Gastroesophageal sphincter (tissue), 4 donors: ENCODE results near the gene BDH1. TPM values are rescaled to one million over a fixed set of nuclear protein-coding genes. Genes with fewer than 3 reads are reported as not detected.

Experiments used
- ATAC-seq: fragments of 150-250 bp; one replicate; pipeline ENCODE4 v1.9.1; 2016; ENCODE audit warnings: mild to moderate bottlenecking, moderate library complexity
- H3K27ac ChIP-seq, 4 donors: fragments of 200-600 bp; sonication (generic) in 3 of 4; 1 replicate in 3 of 4; 2 replicates in 1 of 4; pipeline ENCODE4 v1.5.1; 2016 to 2019
- H3K27me3 ChIP-seq: fragments of 200-600 bp; sonication (generic); one replicate; pipeline ENCODE4 v1.5.1; 2019
- H3K36me3 ChIP-seq, 2 donors: fragments of 200-600 bp; sonication (generic); one replicate each; pipeline ENCODE4 v1.5.1; 2019; ENCODE audit warnings: control low read depth in 1 of 2
- H3K4me1 ChIP-seq, 3 donors: fragments of 200-600 bp; sonication (generic); 1 replicate in 2 of 3; 2 replicates in 1 of 3; pipeline ENCODE4 v1.5.1; 2016 to 2019; ENCODE audit warnings: control low read depth in 2 of 3
- H3K4me3 ChIP-seq, 2 donors: fragments of 200-600 bp; sonication (generic); one replicate each; pipeline ENCODE4 v1.5.1; 2019; ENCODE audit warnings: mild to moderate bottlenecking in 1 of 2, moderate library complexity in 1 of 2
- H3K9me3 ChIP-seq, 3 donors: fragments of 200-600 bp; sonication (generic); one replicate each; pipeline ENCODE4 v1.5.1; 2017 to 2019; ENCODE audit warnings: control low read depth in 2 of 3
- EP300 ChIP-seq: sonication (generic); formaldehyde crosslinking; IDR thresholded peaks from one replicate; pipeline ENCODE4 v1.6.1; 2017; ENCODE audit warnings: antibody characterized with exemption, mild to moderate bottlenecking
- POLR2A ChIP-seq, 2 donors: fragments of 450-650 bp; IDR thresholded peaks; one replicate each; pipeline ENCODE4 v1.6.1; 2017; ENCODE audit warnings: antibody characterized with exemption in 2 of 2, mild to moderate bottlenecking in 2 of 2, moderate library complexity in 1 of 2
- POLR2AphosphoS5 ChIP-seq: sonication (generic); formaldehyde crosslinking; IDR thresholded peaks from one replicate; pipeline ENCODE4 v1.6.1; 2017; ENCODE audit warnings: antibody characterized with exemption
- WGBS, 2 donors: methylation state at CpG; one replicate each; pipeline ENCODE4 v1.1.5; 2018; ENCODE audit warnings: low coverage in 1 of 2; 5-methylcytosine and 5-hydroxymethylcytosine counted together
- total RNA-seq, 4 donors: library from RNA; depleted of rRNA; stranded (reverse); fragments of >200 nt; gene quantifications; one replicate each; pipeline ENCODE4 v1.1.0, GENCODE V29; 2016
- TF ChIP-seq, protein P1 (sequence below), 4 experiments: fragments of 200-600 bp in 2 of 4; fragments of 450-650 bp in 2 of 4; sonication (generic) in 1 of 4; IDR thresholded peaks; one replicate each; pipeline ENCODE4 v1.5.1; 2017 to 2019; ENCODE audit warnings: antibody characterized with exemption in 4 of 4, mild to moderate bottlenecking in 2 of 4, moderate library complexity in 2 of 4

Gene BDH1
- total RNA-seq, 4 donors from 2014 or later = 8.6 to 16.2 (median 12.3) TPM

DNA sequence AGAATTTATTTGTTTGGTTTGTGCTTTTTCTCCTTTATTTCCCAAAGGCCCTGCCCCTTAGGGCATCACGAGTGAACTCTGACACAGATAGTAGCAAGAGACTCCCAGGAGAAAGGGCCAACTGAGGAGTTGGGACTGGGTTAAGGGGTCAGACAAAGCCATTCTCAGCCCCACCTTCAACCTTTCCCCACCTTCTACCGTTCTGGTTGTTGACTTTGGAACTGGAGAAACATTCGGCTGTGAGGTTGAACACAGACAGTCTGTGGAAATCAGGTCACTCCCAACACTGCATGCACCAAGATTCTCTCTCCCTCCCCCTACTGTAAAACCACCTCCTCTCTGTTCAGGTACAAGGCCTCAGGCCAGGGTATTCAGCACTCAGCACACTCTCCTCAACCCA, 3.9 kb upstream of the BDH1 start:
- WGBS, 2 donors = 52 to 70% methylated on average over 2 to 3 of the region's 3 CpGs
- TF ChIP-seq EP300 = no peak
- Histone ChIP-seq H3K9me3 (peaks cover 0 to 3% (median 0%) of the 10 kb centered on the region in 3 donors), H3K27ac (no peak overlapping the region), H3K36me3 (no peaks in the 10 kb centered on the region), H3K4me3 (no peak overlapping the region), H3K27me3 (peaks cover 36% of the 10 kb centered on the region), H3K4me1 (peaks cover 0 to 14% (median 7%) of the 10 kb centered on the region in 3 donors)
- ATAC-seq = no peak

DNA sequence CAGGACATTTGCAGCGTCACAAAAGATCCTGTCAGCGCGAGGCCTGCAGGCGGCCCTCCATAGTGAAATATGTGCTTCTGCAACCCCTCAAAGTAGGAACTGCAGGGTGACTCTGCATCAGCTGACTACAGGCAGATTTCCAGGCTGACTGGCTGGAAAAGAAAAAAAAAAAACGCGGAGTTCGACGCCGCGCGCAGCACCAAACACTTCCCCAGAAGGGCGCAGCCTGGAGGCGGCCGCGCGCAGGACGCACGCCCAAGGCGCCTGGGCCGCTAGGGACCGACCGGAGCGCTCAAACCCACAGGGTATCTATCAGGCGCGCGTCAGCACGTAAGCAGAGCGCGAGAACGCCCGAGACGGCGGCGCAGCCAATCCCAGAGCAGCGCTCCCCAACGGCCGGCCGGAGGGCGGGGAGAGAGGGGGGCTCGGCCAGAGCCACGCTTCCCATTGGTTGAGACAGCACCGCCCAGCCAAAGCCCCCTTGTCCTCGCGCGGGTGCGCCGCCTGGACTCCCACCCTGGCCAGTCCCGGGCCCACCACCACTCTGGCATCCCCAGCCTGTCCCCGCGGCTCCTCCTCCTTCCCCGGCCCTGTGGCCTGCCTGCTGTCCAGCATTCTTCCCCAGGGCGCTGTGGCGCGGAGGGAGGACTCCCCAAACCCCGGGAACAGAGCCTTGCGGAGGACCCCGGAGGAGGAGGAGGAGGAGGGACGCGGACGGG, 1.0 kb downstream of the BDH1 start:
- peak; percentile 99 for ATAC-seq
- Histone ChIP-seq H3K27me3 (peaks cover 25% of the 10 kb centered on the region), H3K4me1 (peaks cover 0 to 36% (median 18%) of the 10 kb centered on the region in 3 donors), H3K27ac (peak overlapping the region; percentile 91 to 98 (median 91)), H3K36me3 (no peaks in the 10 kb centered on the region), H3K4me3 (peak overlapping the region; percentile 81 to 87), H3K9me3 (no peaks in the 10 kb centered on the region)
- 0% methylated on average over 3 of the region's 60 CpGs; no CpG with 5 or more reads in 1 of the 2 donors for WGBS, 2 donors
- TF ChIP-seq, protein P1, sequence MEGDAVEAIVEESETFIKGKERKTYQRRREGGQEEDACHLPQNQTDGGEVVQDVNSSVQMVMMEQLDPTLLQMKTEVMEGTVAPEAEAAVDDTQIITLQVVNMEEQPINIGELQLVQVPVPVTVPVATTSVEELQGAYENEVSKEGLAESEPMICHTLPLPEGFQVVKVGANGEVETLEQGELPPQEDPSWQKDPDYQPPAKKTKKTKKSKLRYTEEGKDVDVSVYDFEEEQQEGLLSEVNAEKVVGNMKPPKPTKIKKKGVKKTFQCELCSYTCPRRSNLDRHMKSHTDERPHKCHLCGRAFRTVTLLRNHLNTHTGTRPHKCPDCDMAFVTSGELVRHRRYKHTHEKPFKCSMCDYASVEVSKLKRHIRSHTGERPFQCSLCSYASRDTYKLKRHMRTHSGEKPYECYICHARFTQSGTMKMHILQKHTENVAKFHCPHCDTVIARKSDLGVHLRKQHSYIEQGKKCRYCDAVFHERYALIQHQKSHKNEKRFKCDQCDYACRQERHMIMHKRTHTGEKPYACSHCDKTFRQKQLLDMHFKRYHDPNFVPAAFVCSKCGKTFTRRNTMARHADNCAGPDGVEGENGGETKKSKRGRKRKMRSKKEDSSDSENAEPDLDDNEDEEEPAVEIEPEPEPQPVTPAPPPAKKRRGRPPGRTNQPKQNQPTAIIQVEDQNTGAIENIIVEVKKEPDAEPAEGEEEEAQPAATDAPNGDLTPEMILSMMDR (IDR thresholded peaks at IDR 0.05) = peak in 3 of 4 experiments; percentile 38 to 61 (median 54)
- TF ChIP-seq EP300 = no peak
- TF ChIP-seq POLR2AphosphoS5 = peak; percentile 54
- peak; percentile 68 to 74 for TF ChIP-seq POLR2A (IDR thresholded peaks at IDR 0.05)

DNA sequence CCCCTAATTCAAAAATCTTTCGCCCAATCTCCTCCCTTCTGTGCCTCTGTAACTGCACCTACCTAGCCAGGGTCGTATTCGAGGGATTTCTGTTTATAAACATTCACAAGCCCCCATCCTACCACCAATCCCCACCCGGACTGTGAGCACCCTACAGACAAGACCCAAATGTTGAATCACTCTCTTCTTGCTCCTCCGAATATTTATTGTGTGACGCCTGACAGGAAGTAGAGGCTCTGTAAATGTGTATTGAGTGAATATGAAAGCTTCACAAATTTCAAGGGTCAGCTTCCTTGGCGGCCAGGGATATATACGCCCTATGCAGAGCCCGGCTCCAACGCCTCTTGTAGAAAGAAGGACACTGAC, 1.6 kb downstream of the BDH1 start:
- H3K36me3 ChIP-seq = no peaks in the 10 kb centered on the region
- ATAC-seq = no peak
- peak overlapping the region; percentile 91 to 98 (median 91) for H3K27ac ChIP-seq

DNA sequence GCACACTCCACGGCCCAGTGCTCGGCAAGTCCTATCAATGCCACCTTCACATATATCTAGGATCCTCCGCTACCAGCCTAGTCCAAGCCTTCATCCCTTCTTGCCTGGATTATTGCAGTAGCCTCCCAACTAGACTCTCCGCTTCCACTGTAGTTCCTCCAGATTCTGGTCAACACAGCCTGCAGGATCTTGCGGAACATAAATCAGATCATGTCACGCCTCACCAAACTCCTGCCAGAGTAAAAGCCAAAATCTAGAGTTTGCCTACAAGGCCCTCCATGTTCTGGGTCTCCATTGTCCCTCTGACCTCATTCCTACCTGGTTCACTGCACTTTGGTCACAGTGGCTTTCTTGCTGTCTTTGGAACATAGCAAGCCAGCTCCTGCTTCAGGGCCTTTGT, 3.6 kb downstream of the BDH1 start:
- no peaks in the 10 kb centered on the region for H3K36me3 ChIP-seq
- peaks cover 11% of the 10 kb centered on the region for H3K27me3 ChIP-seq
- 95 to 100% methylated on average over 5 to 6 of the region's 6 CpGs for WGBS, 2 donors
- H3K4me3 ChIP-seq = no peak overlapping the region
- H3K9me3 ChIP-seq = no peaks in the 10 kb centered on the region
- TF ChIP-seq POLR2AphosphoS5 (no peak), EP300 (no peak), POLR2A (IDR thresholded peaks at IDR 0.05) (no peak)
- TF ChIP-seq, protein P1 (IDR thresholded peaks at IDR 0.05) = no peak
- H3K4me1 ChIP-seq = peaks cover 0 to 61% (median 22%) of the 10 kb centered on the region in 3 donors
- no peak for ATAC-seq
- no peak overlapping the region for H3K27ac ChIP-seq

More for the DNA sequence above, 1.6 kb downstream of the BDH1 start:
- no peak for TF ChIP-seq POLR2A (IDR thresholded peaks at IDR 0.05)
- TF ChIP-seq, protein P1 (IDR thresholded peaks at IDR 0.05) = no peak
- no peak for TF ChIP-seq POLR2AphosphoS5
- TF ChIP-seq EP300 = no peak
- 10 to 24% methylated on average over 4 to 10 of the region's 10 CpGs for WGBS, 2 donors
- Histone ChIP-seq H3K4me3 (peak overlapping the region; percentile 81 to 87), H3K4me1 (peaks cover 0 to 41% (median 21%) of the 10 kb centered on the region in 3 donors), H3K9me3 (no peaks in the 10 kb centered on the region), H3K27me3 (peaks cover 25% of the 10 kb centered on the region)

DNA sequence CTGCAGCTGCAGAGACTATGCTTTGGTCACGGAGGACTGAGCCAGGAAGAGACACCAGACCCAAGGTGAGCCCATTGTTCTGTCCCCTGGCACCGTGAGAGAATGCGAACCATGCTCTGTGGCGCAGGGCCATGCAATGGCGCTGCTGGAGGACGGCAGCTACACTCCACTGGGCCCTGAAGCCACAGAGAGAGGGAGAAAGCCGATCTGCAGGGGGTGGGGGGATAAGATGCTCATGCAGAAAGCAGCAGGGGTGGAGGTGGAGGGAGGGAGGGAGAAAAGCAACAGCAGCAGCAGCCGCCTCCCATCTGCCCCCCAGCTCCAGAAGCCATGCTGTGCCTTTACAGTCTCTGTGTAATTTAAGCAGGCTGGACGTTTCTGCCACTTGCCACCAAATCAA, 5.3 kb downstream of the BDH1 start:
- no peak for ATAC-seq
- Histone ChIP-seq H3K27ac (peak overlapping the region in 3 of 4 donors; percentile 54 to 69 (median 61)), H3K27me3 (no peaks in the 10 kb centered on the region), H3K9me3 (no peaks in the 10 kb centered on the region), H3K4me1 (peaks cover 0 to 53% (median 15%) of the 10 kb centered on the region in 3 donors), H3K4me3 (no peak overlapping the region), H3K36me3 (peaks cover 0 to 8% of the 10 kb centered on the region in 2 donors)
- WGBS, 2 donors = 44 to 59% methylated on average over 2 to 3 of the region's 9 CpGs
- TF ChIP-seq EP300 (no peak), POLR2A (IDR thresholded peaks at IDR 0.05) (no peak), POLR2AphosphoS5 (no peak)
- TF ChIP-seq, protein P1 (IDR thresholded peaks at IDR 0.05) = no peak
